ENCODE results near the gene UROC1. TPM values are rescaled to one million over a fixed set of nuclear protein-coding genes. Genes with fewer than 3 reads are reported as not detected.

The UROC1 gene
- total RNA-seq, 1 experiment from 2014 or later: not detected

DNA sequence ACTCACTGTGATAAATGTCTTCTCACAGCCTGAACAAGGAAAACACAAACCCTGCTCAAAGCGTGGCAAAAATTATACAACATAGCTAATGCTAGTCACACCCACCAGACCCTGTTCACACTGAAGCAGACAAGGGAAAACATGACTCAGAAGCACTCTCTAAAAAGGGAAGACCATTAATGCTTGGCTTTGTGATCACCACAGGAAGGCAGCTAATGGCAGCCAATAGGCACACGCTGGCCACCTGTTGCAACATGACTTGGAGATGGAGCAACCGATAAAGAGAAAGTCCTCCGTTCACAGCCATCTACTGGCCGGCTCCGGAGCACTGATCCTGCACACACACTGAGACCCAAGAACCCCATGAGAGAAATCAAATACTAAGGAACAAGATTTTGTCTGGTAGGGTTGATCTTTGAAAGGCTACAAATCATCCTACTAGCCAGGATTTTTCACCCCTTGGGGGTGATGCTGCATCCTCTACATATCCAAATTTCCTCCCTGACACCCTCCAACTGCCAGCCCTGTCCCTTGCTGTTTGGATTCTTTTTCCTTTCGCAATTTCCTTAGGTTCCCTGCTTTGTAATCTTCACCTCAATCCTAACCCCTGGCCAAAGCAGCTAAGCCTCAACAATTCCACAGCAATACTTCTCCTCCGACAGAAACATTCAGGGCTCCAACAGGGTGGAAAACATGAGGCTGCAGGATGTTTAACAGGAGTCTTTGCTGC is 45.1 kb downstream of the UROC1 start:
- in situ Hi-C loops (cut with HindIII; ENCODE audit: low sequenced_read_pairs): no loop called here
- peak; percentile 46 for DNase-seq (ENCODE audit: low spot score)

DNA sequence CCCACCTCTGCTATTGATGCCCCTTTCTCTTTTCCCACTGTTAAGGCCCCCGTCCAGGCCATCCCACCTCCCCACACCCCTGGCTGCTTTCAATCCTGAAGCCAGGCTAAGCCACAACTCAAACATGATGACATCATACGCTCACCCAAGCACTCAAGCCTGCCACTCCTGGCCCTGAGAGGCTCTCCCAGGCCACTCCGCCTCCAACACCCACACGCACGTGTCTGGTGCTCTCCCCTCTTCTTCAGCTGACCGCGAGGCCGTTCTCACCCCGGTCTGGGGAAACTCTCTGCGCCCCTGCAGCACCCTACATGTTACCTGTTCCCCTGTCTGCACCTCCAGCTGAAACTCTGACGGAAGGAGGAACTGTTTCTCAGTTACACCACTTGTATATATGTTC is 48.1 kb downstream of the UROC1 start:
- no peak for DNase-seq (ENCODE audit: low spot score)
- in situ Hi-C loops (cut with HindIII; ENCODE audit: low sequenced_read_pairs): no loop called here

DNA sequence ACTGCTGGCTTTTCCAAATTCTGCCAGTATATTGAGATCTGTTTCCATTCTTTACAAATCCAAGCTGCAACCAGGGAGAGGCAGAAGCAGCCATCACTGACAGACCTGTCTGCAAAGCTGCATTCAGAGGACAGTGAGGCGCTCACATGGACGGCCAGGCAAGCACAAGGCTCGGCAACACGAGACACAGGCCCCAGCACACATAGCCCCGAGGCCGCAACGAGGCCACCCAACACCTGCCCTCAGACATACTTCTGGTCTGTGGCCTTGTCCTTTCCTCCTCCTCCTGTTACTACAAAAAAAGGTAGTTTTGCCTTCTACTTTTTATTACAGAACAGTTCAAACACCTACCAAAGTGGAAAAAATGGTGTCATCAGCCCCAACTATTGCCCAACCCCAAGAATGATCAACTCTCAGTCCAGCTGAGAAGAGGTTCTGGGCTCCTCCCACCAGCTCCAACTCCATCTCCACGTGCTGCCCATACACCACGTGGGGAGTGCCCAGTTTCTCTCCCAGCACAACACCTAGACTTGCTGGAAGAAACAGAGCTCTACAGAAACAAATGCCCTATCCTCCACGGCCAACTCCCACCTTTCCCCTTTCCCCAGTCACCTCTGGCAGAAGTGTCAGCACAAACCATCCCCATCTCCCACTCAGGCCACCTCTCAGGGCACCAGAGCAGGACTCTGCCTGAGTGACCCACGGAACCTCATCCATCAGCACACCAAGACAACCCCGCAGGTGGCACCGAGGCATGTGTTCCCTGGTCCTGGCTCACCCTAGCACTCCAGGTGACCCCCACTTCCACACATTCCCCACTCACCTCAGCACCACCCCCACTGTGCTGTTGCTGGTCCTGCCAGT is 49.3 kb downstream of the UROC1 start:
- DNase-seq (ENCODE audit: low spot score): no peak
- in situ Hi-C loops (cut with HindIII; ENCODE audit: low sequenced_read_pairs): no loop called here

DNA sequence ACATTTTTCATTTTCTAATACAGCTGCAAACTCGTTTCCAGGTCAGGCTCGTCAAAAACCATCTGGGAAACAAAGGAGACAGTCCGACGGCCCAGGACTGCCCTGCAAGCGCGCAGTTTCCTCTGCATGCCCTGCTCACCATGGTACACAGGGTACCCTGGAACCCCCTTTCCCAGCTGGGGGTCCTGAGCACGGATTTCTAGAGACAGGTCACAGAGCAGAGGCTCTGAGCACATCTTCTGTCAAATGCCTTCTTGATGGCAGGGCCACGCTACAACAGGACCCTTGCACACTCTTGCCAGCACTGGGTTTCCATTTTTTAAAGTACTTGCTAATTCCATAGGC is 50.0 kb downstream of the UROC1 start:
- DNase-seq (ENCODE audit: low spot score): no peak
- in situ Hi-C loops (cut with HindIII; ENCODE audit: low sequenced_read_pairs): no loop called here

DNA sequence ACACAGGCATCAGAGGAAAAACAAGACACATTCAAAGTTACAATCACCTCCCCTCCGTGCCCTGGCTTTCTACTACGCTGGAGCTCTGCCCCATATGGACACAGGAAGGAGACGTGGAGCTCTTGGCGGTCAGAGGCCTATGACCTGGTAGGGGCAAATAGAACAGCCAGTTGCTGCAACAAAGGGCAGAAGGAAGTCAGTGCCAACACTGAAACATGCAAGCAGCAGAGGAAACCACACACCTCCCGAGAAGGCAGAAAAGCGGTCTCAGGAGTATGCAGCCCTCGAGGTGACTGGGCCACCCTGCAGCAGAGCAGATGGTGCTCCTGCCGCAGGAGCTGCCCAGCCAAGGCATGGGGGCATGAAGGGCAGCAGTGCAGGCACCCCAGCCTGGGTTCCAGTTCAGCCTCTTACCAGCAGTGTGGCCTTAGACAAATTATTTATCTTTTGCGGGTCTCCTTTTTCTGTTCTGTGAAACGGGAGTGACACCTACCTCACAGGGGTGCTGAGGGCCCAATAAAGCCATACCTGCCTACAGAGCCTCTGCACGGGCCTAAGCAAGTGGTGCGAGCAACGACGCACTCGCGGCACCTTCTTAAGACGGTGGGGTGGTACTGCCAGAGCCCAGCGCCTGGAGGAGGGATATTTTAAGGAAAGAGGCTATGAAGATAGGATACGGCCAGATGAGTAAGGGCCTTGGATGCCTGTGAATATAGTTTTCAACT is 50.5 kb downstream of the UROC1 start:
- in situ Hi-C loops (cut with HindIII; ENCODE audit: low sequenced_read_pairs): no loop called here
- DNase-seq (ENCODE audit: low spot score): no peak

DNA sequence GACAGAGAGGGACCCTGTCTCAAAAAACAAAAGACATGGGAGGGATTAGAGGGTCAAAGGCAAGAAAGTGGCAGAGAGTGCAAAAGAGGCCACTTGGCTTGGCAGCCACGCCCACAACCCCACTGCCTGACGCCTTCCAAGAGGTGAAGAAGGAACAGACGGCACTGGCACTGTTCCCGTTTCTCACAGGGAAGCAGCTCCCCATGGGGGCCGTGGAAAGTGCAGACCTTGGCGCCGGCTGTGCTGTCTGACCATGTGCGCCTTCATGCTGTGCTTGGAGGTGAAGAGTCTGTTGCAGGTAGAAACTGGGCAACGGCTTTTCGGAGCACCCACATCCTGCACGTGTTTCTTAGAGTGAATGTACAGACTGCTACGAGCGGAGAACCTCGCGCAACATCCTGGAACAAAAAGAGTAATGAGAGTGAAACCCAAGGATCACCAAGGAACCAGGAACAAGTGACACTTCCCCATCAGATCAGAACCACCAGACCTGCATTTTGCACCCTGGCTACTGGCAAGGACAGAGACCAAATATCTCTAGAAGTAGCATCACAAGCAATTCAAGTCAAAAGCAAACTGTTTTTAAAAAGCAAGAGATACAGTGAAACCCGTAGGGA is 51.5 kb downstream of the UROC1 start:
- in situ Hi-C loops (cut with HindIII; ENCODE audit: low sequenced_read_pairs): no loop called here
- peak; percentile 72 for DNase-seq (ENCODE audit: low spot score)

DNA sequence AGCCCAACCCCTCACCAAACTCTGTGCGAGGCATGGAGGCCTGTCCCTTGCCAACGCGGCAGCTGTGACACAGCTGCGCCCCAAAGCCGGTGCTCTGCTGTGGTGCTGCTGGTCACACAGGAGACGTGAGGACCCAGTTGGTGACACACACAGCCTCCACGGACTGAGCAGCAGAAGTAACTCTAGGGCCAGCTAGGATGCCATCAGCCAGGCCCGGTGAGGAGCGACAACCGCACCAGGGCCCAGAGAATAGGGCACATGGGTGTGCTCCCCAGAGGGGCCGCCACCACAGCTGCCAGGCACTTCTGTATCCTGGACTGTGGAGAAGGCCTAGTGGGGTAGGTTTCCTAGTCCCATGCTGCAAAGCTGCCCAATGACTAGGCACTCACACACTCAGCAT is 52.6 kb downstream of the UROC1 start:
- in situ Hi-C loops (cut with HindIII; ENCODE audit: low sequenced_read_pairs): no loop called here
- no peak for DNase-seq (ENCODE audit: low spot score)

DNA sequence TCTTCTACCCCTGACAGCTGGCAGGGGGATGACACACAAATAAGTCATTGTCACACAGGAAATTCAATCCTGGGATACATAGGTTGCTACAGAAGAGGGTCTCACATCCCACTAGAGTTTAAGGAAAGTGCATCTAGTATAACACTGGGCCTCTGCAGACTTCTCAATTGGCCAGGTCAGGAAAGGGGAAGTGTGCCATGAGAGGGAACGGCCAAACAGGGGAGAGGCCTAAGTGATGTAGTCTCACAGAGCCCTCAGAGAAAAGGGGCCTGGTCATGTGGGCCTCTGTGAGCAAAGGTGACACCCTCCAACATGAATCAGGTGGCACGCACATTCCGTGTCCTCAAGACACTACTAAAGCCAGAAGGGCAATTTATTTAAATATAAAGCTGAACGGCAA is 53.1 kb downstream of the UROC1 start:
- in situ Hi-C loops (cut with HindIII; ENCODE audit: low sequenced_read_pairs): no loop called here
- no peak for DNase-seq (ENCODE audit: low spot score)

DNA sequence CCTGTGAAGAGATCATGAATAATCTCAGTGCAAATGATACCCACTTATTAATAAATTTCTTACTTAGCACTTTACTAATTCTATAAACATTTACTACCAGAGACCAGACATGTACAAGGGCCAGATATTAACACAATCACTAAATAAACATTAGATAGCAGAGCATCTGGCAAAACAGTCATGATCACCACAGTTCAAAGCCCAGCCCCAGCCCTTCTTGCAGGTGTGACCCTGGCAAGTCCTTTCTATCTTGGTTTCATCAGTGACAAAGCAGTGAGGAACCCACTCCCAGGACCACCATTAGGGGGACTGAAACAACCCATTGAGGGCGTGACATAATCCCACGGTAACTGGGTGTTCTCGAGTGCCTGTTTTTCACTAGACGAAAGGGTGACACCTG is 53.5 kb downstream of the UROC1 start:
- no peak for DNase-seq (ENCODE audit: low spot score)
- in situ Hi-C loops (cut with HindIII; ENCODE audit: low sequenced_read_pairs): no loop called here

DNA sequence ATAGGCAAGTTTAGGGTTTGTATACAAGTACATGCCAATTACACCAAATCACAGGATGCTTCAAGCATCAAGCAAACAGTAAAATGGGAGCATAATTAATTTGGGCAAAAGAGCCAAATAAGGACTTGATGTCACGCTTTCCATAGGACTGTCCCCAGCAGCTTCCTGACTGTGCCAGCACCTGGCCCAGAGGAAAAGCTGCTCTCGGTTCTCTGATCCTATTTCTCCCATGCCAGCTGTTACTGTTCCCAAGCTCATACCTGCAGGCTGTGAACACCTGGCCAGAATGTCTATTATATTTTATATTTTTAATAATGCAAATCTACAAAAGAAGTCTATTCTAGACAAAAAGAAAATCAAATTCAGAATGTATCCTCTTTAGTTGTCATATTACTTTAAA is 54.1 kb downstream of the UROC1 start:
- DNase-seq (ENCODE audit: low spot score): no peak
- in situ Hi-C loops (cut with HindIII; ENCODE audit: low sequenced_read_pairs): no loop called here

DNA sequence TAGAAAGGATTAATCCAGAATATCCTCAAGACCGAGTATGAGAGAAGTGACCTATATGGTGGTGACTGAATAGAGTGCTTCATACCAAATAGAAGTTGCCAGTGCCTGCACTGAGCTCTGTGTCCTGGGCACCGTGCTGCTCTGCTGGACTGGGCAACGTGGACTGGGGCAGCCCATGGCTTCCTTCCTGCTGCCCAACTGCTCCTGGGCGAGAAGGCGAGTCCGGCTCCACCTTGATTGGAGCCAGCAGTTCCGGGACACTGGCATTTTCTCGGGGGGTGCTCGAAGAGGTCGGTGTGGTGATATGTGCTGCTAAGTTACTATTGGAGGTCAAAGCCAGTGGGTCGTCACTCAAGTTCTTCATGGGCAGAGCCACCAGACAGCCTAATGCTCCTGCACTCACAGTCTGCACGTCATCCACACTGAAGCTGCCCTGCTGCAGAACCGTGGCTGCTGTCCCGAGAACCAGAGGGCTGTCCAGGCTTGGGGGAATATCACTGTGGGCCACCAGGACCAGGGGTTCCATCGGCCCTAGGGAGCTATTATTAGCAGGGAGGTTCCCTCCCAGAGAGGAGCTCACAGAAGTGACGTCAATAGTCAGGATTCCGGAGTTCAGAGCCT is 56.0 kb downstream of the UROC1 start:
- in situ Hi-C loops (cut with HindIII; ENCODE audit: low sequenced_read_pairs): no loop called here
- DNase-seq (ENCODE audit: low spot score): no peak

DNA sequence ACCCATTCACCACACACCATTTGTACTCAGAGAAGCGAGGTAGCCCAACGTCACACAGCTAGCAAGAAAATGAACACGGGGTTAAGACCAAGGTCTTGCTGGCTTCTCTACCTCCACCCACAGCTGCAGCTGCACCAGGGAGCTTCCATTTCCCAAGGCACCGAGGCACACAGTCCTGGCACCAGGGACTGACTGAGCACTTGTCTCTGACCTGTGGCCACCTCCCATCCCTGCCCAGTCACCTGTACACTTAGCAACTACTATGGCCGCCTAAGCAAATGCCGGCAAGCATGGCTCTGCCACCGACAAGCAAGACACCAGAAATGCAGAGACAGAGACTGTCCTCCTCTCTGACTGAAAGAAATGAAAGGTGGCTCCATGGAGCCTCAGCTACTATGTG is 57.2 kb downstream of the UROC1 start:
- in situ Hi-C loops (cut with HindIII; ENCODE audit: low sequenced_read_pairs): no loop called here
- no peak for DNase-seq (ENCODE audit: low spot score)

DNA sequence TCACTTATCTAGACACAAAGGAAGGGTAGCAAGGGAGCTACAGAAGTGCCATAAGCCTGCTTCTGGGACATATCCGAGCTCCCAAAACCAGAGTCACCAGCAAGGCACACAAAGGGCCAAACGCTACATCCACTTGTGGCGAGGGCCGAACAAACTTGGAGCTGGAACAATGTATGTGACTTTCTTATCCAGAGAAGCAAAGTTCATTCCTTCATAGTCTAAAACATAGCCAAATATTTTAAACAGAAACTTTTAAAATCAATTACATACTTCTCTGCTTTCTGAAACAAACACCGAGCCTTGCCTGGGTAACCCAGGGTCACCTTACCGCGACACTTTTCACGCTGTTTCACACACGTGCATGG is 57.8 kb downstream of the UROC1 start:
- in situ Hi-C loops (cut with HindIII; ENCODE audit: low sequenced_read_pairs): no loop called here
- no peak for DNase-seq (ENCODE audit: low spot score)

DNA sequence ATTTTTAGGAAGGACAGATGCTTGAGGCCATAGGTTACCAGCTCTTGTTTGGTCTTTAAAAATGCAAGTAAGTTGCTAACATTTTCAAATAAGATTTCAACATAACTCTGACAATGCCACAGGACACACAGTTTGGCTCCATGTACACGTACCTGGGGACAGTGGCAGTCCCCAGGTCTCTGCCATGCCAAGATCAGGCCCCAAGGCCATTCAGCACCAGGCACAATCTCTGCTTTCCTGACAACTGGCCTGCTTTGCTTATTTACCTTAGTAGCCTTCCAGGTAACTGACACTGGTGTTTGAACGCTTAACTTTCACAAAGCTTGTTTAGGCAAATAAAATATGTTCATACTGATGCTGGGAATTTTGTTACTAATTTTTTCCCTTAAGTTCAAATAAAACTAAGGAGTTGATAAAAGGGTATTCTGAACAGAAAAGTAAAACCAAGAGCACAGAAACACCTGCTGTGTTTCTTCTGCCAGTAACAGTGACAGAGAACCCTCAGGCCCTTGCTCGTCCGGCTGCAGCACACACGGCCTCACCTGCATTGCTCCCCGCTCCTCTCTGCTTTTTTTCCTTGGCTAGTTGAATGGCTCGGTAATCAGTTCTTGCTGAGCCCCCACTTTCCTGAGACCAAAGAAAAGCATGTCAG is 58.3 kb downstream of the UROC1 start:
- DNase-seq (ENCODE audit: low spot score): no peak
- in situ Hi-C loops (cut with HindIII; ENCODE audit: low sequenced_read_pairs): no loop called here

DNA sequence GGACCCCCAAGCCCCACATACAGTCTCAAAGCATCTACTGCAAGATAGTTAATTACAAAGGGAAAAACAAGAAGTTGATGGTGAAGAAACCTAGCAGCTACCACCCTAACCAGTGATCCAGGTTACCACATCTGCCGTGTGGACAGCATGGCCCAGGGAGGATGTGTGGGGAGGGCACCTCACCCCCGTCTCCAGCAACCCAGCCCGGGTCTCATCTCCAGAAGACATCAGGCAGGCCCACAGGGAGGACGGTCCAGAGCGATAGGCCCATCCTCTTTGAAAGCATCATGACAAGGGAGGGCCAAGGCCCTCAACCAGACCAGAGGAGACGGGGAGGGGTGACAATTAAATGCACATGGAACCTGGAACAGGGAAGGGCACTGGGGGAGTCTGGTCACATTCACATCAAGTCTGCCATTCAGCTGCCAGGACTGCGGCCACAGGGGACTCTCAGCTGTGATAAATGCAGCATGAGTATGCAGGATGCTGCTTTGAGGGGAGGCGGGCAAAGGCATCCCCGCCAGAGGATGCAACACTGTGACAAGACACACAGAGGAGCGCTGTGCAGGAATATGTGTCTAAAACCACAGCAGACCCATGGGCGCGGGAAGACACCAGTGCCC is 60.7 kb downstream of the UROC1 start:
- in situ Hi-C loops (cut with HindIII; ENCODE audit: low sequenced_read_pairs): no loop called here

DNA sequence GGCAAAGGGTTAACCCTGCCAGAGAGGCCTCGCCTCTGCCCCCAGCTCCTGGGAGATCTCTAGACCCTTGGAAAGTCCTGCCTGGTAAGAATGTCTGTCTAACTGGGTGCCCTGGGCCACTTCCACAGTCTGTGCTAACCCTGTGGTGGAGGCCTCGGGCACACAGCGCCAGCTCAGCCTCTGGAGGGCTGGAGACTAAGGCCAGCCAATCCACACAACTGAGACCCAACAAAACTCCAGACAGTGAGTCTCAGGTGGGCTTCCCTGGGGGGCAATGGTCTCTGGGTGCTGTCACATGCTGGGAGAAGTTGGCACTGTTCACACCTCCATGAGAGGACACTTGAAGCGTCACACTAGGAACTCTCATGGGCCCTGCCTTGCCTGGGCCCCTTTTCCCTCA is 61.4 kb downstream of the UROC1 start:
- DNase-seq (ENCODE audit: low spot score): no peak
- in situ Hi-C loops (cut with HindIII; ENCODE audit: low sequenced_read_pairs): no loop called here

More for the DNA sequence above, 60.7 kb downstream of the UROC1 start:
- no peak for DNase-seq (ENCODE audit: low spot score)

DNA sequence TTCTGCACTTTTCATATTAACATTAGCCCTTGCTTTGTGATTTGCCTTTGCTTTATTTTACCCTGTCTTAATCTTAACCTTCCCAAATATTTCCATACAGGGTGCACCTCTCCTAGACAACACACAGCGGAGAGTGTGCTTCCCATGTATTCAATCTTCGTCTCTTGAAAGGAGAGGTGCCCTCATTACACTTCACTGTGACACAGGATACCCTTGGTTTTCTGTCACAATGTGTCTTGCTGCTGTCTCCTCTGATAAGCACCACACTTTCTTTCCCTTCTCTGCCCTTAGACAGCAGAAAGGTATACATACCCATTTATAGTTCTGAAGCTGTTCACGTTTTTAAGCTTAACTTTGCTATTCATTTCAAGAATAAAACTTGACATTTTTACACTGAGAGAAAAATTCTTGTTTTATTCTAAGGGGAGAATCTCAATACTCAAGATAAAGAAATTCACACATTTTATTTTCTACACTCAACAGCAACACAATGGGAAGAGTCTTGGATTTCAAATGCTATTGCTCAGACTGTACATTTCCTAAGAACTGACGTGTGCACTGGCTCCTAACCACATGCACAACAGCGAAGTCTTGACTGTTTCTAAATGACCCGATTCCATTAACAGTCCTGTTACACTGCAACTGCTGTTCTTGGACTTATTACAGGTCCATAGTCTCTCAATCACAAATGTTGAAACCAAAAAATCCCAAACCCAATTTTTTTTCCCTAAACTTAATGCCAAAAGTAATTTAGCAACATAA is 63.0 kb downstream of the UROC1 start:
- DNase-seq (ENCODE audit: low spot score): no peak
- in situ Hi-C loops (cut with HindIII; ENCODE audit: low sequenced_read_pairs): no loop called here

DNA sequence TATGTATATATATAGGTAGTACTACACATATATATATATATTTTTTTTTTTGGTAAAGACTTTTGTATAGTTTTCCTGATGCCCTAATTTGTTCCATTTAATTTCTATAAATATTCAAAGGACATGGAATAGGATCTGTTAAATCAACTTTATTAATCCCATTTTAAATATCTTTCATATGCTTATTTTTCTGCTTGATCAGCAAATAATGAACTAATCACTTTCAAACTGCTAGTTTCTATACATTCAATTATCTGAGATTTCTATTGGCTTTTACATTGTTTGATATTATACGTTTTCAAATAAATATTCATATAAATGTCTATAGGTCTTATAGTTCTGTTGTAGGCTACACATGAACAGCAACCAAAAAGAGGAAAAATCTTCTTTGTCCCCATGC is 63.5 kb downstream of the UROC1 start:
- no peak for DNase-seq (ENCODE audit: low spot score)
- in situ Hi-C loops (cut with HindIII; ENCODE audit: low sequenced_read_pairs): no loop called here

Data from G401 (cell line).